Measurements from ENCODE around the gene PTPRU.

Gene PTPRU

DNA sequence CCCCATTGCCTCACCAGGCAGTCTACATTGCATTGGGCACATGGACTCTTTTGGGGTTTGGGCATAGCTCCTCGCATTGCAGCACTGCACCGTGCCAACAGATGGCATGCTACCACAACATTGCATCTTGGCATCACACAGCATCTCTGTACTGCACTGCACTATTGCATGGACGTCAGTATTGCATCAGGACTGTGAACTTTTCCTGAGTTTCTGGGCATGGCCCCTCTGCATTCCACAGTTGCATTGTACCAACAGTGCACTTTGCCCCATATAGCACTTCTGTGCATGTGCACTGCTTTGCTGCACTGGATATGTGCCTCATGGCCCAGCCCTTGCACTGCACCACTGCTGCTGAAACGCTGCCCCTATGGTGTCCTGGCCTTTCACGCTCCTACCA lies 9.6 kb downstream of the PTPRU start:
- no peak for DNase-seq (ENCODE audit: low read depth in 3 of 3)

DNA sequence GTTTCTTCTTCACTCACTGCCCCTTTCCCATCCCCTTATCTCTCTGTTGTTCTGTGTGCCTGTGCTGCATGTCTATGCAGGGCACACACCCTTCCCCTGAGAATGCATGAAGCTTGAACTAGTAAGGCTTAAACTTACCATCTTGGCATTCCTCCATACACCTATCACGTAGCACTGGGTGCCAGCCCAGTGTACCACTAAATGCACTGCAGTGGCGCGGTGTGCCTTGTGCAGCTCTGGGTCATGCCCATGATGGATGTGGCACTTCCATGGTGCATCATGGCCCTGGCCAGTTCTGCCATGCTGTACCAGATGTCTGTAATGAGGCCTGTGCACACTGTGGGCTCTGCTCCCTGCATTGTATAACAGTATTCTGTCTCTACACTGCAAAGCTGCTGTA lies 10.7 kb downstream of the PTPRU start:
- DNase-seq (ENCODE audit: low read depth in 3 of 3) = no peak

DNA sequence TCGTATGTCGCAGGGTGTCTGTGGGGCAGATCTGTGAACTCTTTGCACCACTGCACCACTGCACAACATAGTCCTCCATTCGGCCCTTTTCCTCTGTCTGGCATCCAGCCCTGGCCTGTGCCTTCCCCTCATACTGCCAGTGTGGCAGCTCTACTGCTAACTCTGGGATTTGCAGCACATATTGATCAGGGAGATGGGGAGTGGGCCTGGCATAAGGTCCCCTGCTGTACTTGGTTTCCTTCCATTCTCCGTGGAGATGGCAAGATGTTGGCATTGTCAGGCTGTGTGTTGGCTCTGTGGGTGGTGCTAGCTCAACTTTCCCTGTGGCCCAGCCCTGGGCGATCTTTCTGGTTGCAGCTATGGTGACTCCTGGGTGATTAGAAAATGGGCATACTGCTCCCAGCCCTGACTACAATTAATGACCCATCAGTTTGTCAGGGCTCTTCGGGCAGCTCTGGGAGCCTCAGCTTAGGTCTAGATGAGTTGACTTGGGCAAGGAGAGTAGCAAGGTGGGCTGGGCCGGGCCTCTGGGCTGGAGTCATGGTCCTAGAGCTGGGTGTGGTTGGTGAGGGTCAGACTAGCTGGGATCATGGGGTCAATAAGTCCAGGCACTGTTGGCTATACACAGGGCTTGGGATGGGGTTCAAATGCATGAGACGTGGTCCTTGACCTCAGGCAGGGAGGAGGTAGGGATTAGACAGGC lies 11.4 kb downstream of the PTPRU start:
- DNase-seq (ENCODE audit: low read depth in 3 of 3) = no peak

DNA sequence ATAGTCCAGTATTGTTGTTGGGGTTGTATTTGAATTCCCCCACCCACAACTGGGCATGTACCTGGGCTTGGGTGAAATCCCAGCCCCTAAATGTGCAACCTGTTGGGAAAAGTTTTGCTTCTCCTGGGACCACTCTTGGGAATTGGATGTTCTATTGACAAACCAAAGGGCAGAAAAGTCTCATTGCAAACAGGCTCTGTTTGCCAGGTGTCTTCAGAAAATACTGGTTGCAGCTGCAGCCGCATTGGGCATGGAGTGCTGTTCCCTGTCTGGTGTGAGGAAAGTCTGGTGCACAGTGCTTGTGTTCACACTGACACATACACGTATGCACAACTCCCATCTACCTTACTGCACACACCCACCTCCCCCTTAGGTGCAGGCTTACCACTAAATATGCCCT lies 12.1 kb downstream of the PTPRU start:
- DNase-seq (ENCODE audit: low read depth in 3 of 3) = no peak

DNA sequence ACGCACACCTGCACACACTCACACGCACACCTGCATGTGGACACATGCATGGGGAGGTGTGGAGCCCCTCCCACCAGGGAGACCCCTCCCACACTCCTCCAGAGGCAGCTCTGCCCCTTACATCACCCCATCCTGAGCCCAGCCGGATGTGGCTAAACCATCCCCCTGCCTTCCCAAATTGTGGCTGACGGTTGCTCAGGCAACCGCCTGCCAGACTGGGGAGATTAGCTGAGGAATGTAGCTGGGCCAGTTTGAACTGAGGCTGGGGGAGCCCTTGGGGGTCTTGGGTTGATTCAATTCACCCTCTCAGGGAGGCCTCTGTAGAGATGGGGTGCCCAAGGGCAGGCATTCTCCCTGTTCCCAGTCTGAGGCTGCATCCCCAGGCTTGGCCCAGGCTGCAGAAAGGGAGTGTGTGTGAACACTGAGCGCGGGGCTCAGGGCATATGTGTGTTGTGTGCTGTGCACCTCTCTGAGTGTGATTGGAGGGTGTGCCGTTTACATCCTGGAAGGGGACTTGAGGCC lies 12.9 kb downstream of the PTPRU start:
- DNase-seq (ENCODE audit: low read depth in 3 of 3) = no peak

DNA sequence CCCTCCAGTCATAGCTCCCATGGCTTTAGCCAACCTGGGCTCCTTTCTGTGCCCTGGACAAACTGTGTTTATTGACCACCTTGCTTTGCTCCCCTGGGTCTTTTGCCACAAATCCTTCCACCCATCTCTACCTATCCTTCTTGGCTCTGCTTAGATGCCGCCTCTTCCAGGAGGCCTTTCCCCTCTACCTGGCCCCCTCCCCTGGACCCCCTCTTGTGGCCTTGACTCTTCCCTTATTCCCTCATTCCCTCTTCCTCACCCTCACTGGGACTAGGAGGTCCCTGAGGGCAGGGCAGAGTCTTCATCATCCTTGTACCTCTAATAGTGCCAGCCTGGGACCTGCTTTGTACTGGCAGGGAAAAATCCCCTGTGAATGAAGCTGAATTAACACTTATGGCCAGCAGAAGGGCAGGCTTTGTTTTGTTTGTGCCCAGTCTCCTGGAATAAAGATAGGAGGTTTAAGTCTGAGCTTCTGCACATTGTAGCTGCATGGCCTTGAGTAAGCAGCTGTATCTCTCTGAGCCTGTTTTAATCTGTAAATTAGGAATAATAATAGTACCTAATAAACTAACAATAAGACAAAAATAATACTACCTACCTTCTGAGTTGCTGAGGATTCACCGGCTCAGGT lies 13.7 kb downstream of the PTPRU start:
- DNase-seq (ENCODE audit: low read depth in 3 of 3) = no peak

DNA sequence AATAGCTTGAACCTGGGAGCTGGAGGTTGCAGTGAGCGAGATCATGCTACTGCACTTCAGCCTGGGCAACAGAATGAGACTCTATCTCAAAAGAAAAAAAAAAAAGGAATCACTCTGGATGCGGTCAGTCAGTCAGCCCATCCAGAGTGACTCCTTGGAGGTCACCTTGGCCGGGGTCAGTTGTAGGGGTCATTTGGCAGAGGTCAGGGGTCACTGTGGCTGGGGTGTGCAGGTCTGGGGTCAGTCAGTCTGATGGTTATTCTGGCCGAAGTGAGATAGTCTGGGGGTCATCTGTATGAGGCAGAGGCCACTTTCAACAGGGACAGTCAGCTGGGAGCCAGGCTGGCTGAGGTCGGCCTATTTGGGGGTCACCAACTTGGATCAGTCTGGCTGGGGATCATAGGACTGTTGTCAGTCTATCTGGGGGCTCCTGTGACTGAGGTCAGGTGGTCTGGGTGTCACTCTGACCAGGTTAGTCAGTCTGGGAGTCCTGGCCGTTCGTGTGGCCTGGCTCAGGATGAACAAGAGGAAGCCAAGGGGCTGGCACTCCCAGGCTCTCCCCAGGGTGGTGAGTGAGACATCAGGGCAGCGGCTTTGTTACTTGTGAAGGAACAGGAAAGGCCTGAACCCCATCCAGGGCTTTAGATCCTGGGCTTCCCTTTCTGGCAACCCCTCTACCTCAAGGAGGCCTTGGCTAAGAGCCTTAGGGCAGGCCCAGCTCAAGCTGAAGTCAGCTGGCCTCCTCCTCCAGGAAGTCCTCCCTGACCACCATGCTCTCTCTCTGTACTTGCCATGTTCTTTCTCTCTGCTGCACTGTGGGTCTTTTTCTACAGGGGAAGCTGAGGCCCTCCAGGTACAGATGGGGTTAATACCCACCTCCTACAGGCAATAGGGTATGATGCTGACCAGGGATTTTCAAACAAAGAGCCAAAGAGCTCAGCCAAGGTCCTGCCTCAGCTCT lies 15.1 kb downstream of the PTPRU start:
- DNase-seq (ENCODE audit: low read depth in 3 of 3) = no peak

DNA sequence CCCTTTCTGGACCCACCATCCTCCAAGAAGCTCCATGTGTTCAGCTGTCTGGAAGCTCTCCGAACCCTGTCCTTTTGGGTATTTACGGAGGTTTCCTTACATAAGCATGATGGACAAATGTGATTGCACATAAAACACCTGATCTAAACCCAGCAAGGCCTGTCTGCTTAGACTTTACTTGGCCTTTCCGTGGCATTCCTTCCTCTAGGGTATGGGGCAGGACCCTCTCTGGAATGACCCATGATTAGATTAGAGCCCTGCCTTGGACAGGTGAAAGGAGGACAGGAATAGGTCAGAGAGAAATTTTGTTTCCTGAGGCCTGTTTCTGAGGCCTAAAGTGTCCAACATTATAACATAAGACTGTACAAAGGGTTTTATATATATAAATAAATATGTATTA lies 16.9 kb downstream of the PTPRU start:
- no peak for DNase-seq (ENCODE audit: low read depth in 3 of 3)

DNA sequence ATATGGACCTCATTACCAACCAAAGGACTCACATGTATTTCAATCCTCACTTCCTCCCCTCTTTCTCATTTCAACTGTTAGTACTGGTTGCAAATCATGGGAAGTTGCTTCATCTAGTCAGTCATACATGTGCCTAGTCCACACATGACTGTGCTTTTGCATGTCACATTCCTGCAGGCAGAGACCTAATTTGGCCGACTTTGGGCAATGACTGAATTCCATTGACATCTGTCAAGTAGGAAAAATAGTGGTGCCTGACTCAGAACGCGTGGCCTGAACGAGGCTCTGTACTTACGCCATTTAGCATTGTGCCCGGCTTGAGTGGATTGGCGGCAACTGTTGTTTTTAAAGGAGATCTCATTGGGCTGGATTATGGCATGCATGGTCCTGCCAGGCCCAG lies 18.0 kb downstream of the PTPRU start:
- no peak for DNase-seq (ENCODE audit: low read depth in 3 of 3)

DNA sequence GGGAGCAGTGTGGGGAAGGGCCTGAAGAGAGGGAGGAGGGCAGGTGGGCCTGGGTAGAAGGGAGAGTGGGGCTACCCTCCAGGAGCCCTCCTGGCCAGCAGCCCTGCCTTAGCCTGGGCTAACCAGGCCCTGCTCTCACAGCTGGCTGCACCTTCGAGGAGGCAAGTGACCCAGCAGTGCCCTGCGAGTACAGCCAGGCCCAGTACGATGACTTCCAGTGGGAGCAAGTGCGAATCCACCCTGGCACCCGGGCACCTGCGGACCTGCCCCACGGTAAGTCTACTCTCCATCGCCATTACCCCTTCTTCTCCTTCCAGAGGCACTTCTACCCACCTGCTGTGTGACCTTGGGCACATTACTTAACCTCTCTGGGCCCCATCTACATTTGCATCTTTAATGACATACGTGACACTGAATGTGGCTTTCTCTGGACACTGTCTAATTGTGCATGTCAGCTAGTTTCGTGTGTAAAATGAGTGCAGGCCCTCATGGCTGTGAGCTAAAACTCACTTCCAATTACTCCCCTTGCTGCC lies 18.9 kb downstream of the PTPRU start:
- no peak for DNase-seq (ENCODE audit: low read depth in 3 of 3)

DNA sequence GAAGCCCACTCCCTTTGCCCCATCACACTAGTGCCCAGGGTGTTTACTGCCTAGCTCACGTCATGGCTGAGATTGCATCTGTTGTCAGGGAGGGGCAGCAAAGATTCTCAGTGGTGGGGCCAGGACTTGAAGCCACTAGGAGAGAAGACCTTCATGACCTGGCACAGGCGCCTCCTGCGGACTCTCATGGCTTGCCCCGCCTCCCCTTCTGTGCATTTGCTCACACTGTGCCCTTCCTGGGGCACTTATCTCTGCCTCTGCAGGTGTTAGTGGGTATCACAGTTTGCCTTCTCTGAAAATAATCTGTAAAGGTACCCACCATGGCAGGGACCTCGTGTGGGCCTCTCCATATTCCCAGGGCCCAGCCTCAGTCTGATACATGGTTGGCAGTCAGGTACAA lies 20.1 kb downstream of the PTPRU start:
- no peak for DNase-seq (ENCODE audit: low read depth in 3 of 3)

DNA sequence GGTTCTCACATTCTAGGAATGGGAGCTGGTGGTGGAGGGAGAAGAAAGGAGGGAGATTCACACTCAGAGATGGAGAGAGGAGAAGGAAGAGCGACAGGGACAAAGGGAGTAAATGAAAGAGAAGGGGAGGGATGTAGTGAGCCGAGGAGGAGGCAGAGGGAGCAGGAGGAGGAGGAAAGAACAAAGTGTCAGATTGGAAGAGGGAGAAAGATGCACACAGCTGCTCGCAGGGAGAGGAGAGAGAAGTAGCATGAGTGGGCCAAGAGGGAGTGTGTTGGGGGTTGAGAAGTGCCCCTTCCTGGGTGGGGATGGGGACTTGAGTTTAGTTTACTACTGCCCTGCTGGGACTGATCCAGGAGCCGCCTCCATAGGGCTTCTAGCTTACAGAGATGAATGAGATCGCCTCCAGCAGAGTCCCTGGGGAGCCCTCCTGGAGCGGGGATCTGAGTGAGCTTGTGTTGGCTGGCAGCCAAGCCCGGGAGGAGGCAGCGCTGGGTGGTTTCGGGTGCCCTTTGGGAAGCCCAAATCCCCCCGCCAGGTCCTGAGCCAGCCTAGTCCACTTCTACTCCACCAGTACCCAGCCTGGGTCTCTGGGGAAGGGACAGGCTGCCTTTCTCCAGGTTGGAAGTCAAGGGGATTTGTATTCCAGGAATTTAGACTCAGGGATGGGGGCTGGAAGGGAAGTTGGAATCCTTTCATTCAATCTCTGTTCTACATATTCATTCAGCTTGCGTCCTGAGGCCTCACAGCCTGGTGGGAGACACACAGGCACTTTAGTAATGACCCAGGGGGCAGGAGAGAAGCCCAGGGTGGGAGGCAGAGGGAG lies 20.9 kb downstream of the PTPRU start:
- DNase-seq (ENCODE audit: low read depth in 3 of 3) = no peak

DNA sequence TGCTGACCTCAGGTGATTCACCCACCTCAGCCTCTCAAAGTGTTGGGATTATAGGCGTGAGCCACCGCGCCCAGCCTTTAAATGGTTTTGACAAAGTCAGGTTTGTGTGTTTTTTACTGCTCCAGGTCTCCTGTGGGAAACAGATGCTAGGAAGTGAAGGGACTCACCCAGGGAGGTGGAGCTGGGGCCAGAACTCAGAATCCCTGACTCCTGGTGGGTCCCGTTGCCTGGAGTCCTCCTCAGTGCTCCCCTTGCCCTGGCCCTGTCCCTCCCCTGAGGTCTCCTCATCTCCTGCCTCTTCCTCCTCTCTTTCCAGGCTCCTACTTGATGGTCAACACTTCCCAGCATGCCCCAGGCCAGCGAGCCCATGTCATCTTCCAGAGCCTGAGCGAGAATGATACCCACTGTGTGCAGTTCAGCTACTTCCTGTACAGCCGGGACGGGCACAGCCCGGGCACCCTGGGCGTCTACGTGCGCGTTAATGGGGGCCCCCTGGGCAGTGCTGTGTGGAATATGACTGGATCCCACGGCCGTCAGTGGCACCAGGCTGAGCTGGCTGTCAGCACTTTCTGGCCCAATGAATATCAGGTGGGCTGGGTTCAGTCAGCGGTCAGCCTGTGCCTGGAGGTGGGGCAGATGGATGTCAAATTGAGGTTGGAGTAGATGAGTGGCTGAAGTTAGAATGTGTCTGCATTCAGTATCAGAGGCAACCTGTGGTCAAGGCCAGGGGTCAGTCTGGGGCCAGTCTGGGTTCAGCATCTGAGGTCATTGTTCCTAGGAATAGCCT lies 22.1 kb downstream of the PTPRU start:
- no peak for DNase-seq (ENCODE audit: low read depth in 3 of 3)

DNA sequence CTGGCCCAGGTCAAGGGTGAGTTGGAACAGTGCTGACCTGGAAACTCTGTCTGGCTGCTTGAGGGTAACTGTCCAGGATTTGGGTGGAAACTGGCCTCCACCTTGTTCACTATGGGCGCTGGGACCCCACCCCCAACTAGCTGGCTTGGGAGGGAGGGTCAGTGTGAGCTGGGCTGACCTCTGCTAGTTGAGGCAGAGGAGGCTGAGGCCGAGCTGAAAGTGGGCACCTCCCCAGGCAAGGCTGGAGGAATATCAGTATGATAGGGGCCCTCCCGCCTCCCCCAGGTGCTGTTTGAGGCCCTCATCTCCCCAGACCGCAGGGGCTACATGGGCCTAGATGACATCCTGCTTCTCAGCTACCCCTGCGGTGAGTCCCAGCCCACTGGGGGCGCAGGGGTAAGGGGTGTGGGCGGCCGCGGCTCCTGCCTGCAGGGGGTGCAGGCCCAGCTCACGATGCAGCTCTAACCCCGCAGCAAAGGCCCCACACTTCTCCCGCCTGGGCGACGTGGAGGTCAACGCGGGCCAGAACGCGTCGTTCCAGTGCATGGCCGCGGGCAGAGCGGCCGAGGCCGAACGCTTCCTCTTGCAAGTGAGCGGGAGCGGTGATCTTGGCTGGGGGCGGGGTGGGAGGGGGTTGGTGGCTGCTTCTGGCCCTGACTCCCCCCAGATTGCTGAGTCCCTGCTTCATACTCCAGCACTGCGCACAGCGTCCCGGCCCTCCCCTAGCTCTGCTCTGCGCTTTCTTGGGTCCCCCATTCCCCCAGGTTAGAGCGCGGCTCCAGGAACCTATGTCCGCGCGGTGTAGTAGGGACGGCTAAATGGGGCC lies 22.9 kb downstream of the PTPRU start:
- no peak for DNase-seq (ENCODE audit: low read depth in 3 of 3)

DNA sequence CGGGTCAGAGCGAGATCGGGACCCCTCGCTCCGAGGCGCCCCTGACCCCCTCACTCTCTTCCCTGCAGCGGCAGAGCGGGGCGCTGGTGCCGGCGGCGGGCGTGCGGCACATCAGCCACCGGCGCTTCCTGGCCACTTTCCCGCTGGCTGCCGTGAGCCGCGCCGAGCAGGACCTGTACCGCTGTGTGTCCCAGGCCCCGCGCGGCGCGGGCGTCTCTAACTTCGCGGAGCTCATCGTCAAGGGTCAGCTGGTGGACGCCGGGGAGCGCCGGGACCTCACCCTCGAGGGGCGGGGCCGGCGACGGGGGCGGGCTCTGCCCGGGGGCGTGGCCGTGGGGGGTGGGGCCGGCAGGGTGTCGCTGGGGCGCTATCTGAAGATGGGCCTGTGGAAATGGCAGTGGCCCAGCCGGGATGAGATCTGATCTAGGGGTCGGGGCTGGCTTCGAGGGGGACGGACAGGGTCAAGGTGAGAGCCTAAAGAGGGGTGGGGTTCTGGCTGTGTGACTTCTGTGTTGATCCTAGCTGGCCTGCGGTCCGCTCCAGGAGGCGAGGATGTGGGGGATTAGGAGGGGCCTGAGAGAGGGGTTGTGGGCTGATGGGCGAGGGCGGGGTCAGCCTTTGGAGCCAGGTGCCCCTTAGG lies 23.6 kb downstream of the PTPRU start:
- DNase-seq (ENCODE audit: low read depth in 3 of 3) = peak in 1 of 3 experiments; percentile 42

DNA sequence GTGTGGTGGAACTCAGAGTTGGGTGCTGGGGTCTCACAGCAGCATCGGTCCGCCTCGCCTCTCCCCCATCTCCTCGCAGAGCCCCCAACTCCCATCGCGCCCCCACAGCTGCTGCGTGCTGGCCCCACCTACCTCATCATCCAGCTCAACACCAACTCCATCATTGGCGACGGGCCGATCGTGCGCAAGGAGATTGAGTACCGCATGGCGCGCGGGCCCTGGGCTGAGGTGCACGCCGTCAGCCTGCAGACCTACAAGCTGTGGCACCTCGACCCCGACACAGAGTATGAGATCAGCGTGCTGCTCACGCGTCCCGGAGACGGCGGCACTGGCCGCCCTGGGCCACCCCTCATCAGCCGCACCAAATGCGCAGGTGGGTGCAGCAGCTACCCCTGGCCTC lies 24.2 kb downstream of the PTPRU start:
- DNase-seq (ENCODE audit: low read depth in 3 of 3) = no peak

DNA sequence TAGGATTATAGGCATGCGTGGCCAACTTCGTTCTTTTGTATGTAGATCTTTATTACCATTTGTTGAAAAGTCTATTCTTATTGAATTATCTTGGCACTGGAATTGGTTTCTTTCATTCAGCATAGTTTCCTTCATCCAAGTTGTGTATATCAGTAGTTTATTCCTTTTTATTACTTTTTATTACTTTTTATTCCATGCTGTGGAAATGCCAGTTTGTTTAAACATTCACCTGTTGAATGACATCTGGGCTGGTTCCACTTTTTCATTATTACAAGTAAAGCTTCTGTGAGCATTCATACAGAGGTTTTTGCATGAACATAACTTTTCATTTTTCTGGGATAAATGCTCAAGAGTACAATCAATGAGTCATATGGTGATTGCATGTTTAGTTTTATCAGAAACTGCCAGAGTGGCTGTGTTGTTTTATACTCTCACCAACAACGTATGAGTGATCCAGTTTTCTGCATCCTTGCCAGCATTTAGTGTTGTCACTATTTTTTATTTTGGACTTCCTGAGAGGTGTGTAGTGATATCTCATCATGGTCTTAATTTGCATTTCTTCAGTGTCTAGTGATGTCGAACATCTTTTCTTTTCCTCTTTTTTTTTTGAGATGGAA lies 28.6 kb downstream of the PTPRU start:
- DNase-seq (ENCODE audit: low read depth in 3 of 3) = no peak

DNA sequence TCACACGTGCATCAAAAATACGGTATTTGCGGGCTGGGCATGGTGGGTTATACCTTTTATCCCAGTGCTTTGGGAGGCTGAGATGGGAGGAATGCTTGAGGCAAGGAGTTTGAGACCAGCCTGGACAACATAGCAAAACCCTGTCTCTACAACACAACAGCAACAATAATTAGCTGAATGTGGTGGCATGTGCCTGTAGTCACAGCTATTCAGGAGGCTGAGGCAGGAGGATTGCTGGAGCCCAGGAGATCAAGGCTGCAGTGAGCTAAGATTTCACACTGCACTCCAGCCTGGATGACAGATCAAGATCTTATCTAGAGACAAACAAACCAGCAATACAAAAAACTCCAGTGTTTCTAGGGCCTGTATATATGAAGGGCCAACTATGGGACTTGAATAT lies 30.6 kb downstream of the PTPRU start:
- DNase-seq (ENCODE audit: low read depth in 3 of 3) = no peak
